IPS-15b (cell line): ENCODE measurements around the gene SLC24A3.

Experiments used
- H3K27me3 ChIP-seq: one replicate; pipeline ENCODE4 v1.6.1; 2013; ENCODE audit warnings: low read length; ENCODE audit not compliant: control insufficient read depth, insufficient read depth
- H3K36me3 ChIP-seq: one replicate; pipeline ENCODE4 v1.6.1; 2013; ENCODE audit warnings: low read length; ENCODE audit not compliant: control insufficient read depth, insufficient read depth
- H3K4me1 ChIP-seq: one replicate; pipeline ENCODE4 v1.6.1; 2013; ENCODE audit warnings: mild to moderate bottlenecking, low read length; ENCODE audit not compliant: control insufficient read depth, insufficient read depth
- H3K4me3 ChIP-seq: one replicate; pipeline ENCODE4 v1.5.1; 2013; ENCODE audit warnings: low read depth, low read length
- H3K9ac ChIP-seq: one replicate; pipeline ENCODE4 v1.6.1; 2013; ENCODE audit warnings: low read depth, mild to moderate bottlenecking, low read length
- H3K9me3 ChIP-seq: one replicate; pipeline ENCODE4 v1.6.1; 2013; ENCODE audit warnings: mild to moderate bottlenecking, low read length; ENCODE audit not compliant: control insufficient read depth, insufficient read depth

SLC24A3 gene

GRCh38 chr20:19381947-19382346 is 169.5 kb downstream of the SLC24A3 start:
- H3K36me3 ChIP-seq = no peaks in the 10 kb centered on the region
- H3K4me1 ChIP-seq = no peaks in the 10 kb centered on the region
- H3K27me3 ChIP-seq = no peaks in the 10 kb centered on the region
- H3K4me3 ChIP-seq = no peak overlapping the region
- no peaks in the 10 kb centered on the region for H3K9me3 ChIP-seq
- H3K9ac ChIP-seq = no peak overlapping the region

GRCh38 chr20:19382386-19383340 is 170.2 kb downstream of the SLC24A3 start:
- Histone ChIP-seq H3K9ac (no peak overlapping the region), H3K9me3 (no peaks in the 10 kb centered on the region), H3K4me3 (no peak overlapping the region), H3K4me1 (no peaks in the 10 kb centered on the region), H3K36me3 (no peaks in the 10 kb centered on the region), H3K27me3 (no peaks in the 10 kb centered on the region)

- H3K4me3 ChIP-seq = no peak overlapping the region
- H3K9ac ChIP-seq = no peak overlapping the region
- H3K4me1 ChIP-seq = no peaks in the 10 kb centered on the region
- H3K36me3 ChIP-seq = no peaks in the 10 kb centered on the region
- no peaks in the 10 kb centered on the region for H3K9me3 ChIP-seq
- H3K27me3 ChIP-seq = no peaks in the 10 kb centered on the region
These were observed 172.5 kb downstream of the SLC24A3 start for GRCh38 chr20:19384940-19385339.

- no peak overlapping the region for H3K9ac ChIP-seq
- H3K4me3 ChIP-seq = no peak overlapping the region
- H3K9me3 ChIP-seq = no peaks in the 10 kb centered on the region
- H3K4me1 ChIP-seq = no peaks in the 10 kb centered on the region
- H3K36me3 ChIP-seq = no peaks in the 10 kb centered on the region
- H3K27me3 ChIP-seq = no peaks in the 10 kb centered on the region
These were observed 174.8 kb downstream of the SLC24A3 start for GRCh38 chr20:19387251-19387650.

- H3K4me3 ChIP-seq = no peak overlapping the region
- H3K27me3 ChIP-seq = no peaks in the 10 kb centered on the region
- H3K9me3 ChIP-seq = no peaks in the 10 kb centered on the region
- H3K4me1 ChIP-seq = no peaks in the 10 kb centered on the region
- no peaks in the 10 kb centered on the region for H3K36me3 ChIP-seq
- H3K9ac ChIP-seq = no peak overlapping the region
These were observed 180.1 kb downstream of the SLC24A3 start for GRCh38 chr20:19392344-19393130.

- H3K9ac ChIP-seq = no peak overlapping the region
These were observed 184.1 kb downstream of the SLC24A3 start for GRCh38 chr20:19396460-19397081.

GRCh38 chr20:19397226-19397625 is 184.8 kb downstream of the SLC24A3 start:
- H3K4me1 ChIP-seq = no peaks in the 10 kb centered on the region

More at GRCh38 chr20:19396460-19397081, 184.1 kb downstream of the SLC24A3 start:
- no peak overlapping the region for H3K4me3 ChIP-seq
- no peaks in the 10 kb centered on the region for H3K4me1 ChIP-seq
- H3K27me3 ChIP-seq = no peaks in the 10 kb centered on the region
- no peaks in the 10 kb centered on the region for H3K36me3 ChIP-seq
- H3K9me3 ChIP-seq = no peaks in the 10 kb centered on the region

GRCh38 chr20:19397666-19398065 is 185.2 kb downstream of the SLC24A3 start:
- Histone ChIP-seq H3K36me3 (no peaks in the 10 kb centered on the region), H3K4me3 (no peak overlapping the region), H3K4me1 (no peaks in the 10 kb centered on the region), H3K27me3 (no peaks in the 10 kb centered on the region), H3K9ac (no peak overlapping the region), H3K9me3 (no peaks in the 10 kb centered on the region)

More at GRCh38 chr20:19397226-19397625, 184.8 kb downstream of the SLC24A3 start:
- H3K36me3 ChIP-seq = no peaks in the 10 kb centered on the region
- H3K9me3 ChIP-seq = no peaks in the 10 kb centered on the region
- no peak overlapping the region for H3K4me3 ChIP-seq
- no peak overlapping the region for H3K9ac ChIP-seq
- H3K27me3 ChIP-seq = no peaks in the 10 kb centered on the region

- Histone ChIP-seq H3K36me3 (no peaks in the 10 kb centered on the region), H3K4me1 (no peaks in the 10 kb centered on the region)
These were observed 188.7 kb downstream of the SLC24A3 start for GRCh38 chr20:19401096-19401495.

GRCh38 chr20:19403549-19403948 is 191.1 kb downstream of the SLC24A3 start:
- H3K27me3 ChIP-seq = no peaks in the 10 kb centered on the region
- H3K4me3 ChIP-seq = no peak overlapping the region
- no peak overlapping the region for H3K9ac ChIP-seq
- no peaks in the 10 kb centered on the region for H3K9me3 ChIP-seq
- H3K36me3 ChIP-seq = no peaks in the 10 kb centered on the region
- H3K4me1 ChIP-seq = no peaks in the 10 kb centered on the region

More at GRCh38 chr20:19401096-19401495, 188.7 kb downstream of the SLC24A3 start:
- no peaks in the 10 kb centered on the region for H3K9me3 ChIP-seq
- H3K4me3 ChIP-seq = no peak overlapping the region
- H3K27me3 ChIP-seq = no peaks in the 10 kb centered on the region
- no peak overlapping the region for H3K9ac ChIP-seq

GRCh38 chr20:19404826-19405225 is 192.4 kb downstream of the SLC24A3 start:
- H3K27me3 ChIP-seq = no peaks in the 10 kb centered on the region
- H3K36me3 ChIP-seq = no peaks in the 10 kb centered on the region
- no peak overlapping the region for H3K9ac ChIP-seq
- no peak overlapping the region for H3K4me3 ChIP-seq
- no peaks in the 10 kb centered on the region for H3K4me1 ChIP-seq
- H3K9me3 ChIP-seq = no peaks in the 10 kb centered on the region
